Gastroesophageal sphincter (tissue), 3 donors: ENCODE results near the gene ANKRD30A.
"Not testable (repeated sequence)": the region's sequence is repeated elsewhere in the genome, so short reads cannot be mapped to it uniquely, and the experiment has no call there.

Experiments
- CTCF ChIP-seq, 4 experiments: fragments of 200-600 bp in 2 of 4; fragments of 450-650 bp in 2 of 4; sonication (generic) in 1 of 4; IDR thresholded peaks; one replicate each; pipeline ENCODE4 v1.5.1; 2017 to 2019; ENCODE audit warnings: antibody characterized with exemption in 4 of 4, mild to moderate bottlenecking in 2 of 4, moderate library complexity in 2 of 4
- EP300 ChIP-seq: sonication (generic); formaldehyde crosslinking; IDR thresholded peaks from one replicate; pipeline ENCODE4 v1.6.1; 2017; ENCODE audit warnings: antibody characterized with exemption, mild to moderate bottlenecking
- POLR2A ChIP-seq, 2 donors: fragments of 450-650 bp; IDR thresholded peaks; one replicate each; pipeline ENCODE4 v1.6.1; 2017; ENCODE audit warnings: antibody characterized with exemption in 2 of 2, mild to moderate bottlenecking in 2 of 2, moderate library complexity in 1 of 2

- TF ChIP-seq POLR2A (IDR thresholded peaks at IDR 0.05); CTCF (IDR thresholded peaks at IDR 0.05); EP300: not testable (repeated sequence)
Observed at GRCh38 chr10:37400774-37401173, 275.4 kb downstream of the ANKRD30A start.
